Fibroblast of skin of left quadriceps (primary cell): ENCODE results near the gene GPER1.
"Not testable (repeated sequence)": the region's sequence is repeated elsewhere in the genome, so short reads cannot be mapped to it uniquely, and the experiment has no call there.

Experiments
- DNase-seq, 2 experiments: peaks; one replicate each; pipeline ENCODE4 v3.0.0-alpha.2; 2013; ENCODE audit warnings: low read depth in 2 of 2

Gene GPER1

DNA sequence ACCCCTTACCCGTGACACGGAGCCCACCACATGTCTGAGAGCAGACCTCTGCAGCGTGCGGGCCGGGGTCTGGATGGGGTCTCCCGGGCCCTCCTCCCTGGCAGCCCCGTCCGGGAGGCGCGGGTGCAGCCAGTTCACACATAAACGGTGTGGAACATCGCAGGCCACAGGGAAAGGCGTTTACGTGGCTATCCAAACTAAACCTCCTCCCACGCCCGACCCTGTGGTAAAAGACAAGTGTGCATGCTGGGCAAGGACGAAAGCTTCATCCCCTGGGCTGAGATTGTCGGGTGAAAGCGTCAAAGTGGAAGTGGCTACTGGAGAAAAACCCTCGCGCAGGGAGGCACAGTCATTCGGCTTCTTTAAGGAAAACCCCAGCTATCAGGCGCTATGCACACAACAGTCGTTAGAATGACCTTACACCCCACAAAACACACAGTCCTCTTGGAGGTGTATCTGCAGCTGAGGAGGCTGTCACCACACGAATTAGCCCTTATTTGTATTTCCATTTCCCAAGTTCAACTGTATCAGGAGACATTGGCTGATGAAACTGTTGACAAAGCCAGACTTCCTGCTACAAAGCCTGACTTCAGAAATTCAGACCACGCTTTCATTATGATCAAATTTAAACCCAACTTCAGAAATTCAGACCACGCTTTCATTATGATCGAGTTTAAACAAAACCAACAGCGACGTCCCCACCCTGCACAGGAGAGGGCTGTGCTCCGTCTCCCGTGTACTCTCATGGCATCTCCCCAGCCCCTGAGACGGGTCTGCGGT lies 15.3 kb downstream of the GPER1 start:
- DNase-seq = no peak

DNA sequence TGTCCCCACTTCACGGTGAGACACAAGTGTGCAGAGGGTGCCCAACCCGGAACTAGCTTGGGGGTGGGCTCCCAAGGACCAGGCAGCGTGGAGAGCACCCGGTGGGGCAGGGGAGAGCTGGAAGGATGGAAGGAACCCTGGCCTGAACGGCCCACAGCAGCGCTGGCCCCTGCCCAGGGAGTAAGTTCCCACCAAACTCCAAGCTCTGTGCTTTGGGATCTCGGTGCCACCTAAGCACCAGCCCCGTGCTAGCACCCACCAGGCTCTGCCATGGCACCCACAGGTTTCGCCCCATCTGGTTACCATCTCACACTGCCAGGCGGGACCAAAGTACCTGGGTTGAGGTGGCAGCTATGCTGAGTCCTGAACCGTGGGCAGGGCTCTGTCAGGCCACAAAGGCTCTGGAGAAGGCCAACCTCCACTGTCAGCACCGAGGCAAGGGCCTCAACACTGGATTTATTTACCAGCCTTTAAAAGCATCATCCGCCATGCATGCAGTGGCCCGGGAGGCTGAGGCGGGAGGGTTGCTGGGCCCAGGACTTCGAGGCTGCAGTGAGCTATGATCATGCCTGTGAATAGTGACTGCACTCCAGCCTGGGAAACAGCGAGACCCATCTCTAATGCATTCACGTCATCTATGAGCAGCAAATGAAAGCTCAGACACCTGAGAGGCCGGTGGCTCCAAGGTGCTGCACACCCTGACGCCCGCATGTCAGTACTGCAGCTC lies 16.0 kb downstream of the GPER1 start:
- DNase-seq = no peak

DNA sequence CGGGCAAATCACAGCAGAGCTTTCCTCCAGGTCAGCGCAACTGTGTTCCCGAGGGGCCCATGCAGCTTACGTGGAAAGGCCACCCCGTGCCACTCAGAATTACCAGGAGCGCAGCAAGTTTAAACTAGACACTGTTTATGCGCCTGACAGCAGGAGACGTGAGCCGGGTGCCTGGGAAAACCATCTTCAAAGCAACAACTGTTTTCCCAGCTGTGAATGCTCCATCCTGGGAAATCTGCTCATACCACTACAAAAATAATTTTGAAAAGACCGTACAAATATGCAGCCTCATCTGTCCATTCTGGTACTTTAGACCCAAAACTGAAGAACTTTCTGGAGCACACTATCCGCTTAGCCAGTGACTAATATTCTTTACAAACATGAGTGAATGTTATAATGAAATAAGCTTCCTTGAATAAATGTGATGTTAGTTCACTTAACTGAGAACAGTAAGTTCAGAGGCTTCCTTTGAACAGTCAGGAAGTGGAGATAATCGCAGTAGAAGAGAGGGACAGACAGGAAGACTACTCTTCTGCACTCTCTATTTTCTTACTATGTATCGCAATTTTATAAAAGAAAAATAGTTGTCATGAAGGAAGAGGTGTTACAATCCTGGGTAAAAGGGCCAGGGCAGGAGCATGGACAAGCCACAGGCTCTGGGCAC lies 16.7 kb downstream of the GPER1 start:
- DNase-seq = no peak

DNA sequence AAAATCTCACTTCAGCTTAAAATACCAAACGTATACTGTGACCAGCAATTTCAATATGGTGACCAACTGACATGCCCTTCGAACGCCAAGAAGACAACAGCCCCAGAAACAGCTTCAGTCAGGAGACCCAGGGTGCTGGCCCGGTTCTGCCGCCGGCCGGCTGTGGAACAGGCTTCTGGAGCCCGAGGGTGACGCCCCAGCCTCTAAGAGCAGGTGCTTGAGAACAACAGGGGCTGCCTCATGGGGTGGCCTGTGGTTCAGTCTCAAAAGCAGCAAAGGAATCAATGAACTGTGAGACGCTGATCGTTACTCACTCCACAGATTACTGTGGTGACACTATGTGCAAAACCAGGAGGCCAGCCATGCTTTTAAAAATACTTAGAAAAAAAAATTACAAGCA lies 17.3 kb downstream of the GPER1 start:
- no peak for DNase-seq

DNA sequence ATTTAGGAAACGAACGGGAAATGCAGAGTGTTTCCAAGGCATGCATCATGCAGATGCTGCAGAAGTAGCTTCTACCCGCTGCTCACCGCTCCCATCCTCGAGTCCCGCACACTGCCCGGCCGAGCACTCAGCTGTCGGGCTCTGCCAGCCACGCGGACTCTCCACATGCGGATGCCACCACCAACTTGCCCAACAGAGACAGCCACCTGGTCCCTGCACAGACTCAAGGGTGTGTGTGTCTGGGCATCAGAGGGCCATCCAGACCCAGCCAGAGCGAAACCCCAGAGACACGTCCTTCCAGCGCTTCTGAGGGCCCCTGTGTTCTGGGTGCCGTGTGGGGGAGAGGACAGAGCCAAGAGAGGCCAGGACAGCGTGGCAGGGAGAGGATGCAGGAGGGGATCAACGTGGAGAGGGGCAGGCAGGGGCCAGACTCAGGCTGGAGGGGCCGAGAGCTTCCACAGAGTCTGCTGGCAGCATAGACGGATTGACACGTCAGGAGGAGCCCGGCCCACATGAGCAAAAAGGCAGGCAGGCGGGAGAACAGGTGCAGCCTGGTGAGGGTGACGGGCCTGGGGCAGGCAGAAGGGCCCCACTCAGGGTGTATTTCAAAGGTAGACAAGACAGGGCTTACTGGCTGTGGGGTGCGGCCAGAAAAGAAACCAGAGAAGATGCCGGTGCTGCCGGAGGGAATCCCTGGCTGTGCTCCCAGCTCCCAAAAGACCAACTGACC lies 18.3 kb downstream of the GPER1 start:
- no peak for DNase-seq

DNA sequence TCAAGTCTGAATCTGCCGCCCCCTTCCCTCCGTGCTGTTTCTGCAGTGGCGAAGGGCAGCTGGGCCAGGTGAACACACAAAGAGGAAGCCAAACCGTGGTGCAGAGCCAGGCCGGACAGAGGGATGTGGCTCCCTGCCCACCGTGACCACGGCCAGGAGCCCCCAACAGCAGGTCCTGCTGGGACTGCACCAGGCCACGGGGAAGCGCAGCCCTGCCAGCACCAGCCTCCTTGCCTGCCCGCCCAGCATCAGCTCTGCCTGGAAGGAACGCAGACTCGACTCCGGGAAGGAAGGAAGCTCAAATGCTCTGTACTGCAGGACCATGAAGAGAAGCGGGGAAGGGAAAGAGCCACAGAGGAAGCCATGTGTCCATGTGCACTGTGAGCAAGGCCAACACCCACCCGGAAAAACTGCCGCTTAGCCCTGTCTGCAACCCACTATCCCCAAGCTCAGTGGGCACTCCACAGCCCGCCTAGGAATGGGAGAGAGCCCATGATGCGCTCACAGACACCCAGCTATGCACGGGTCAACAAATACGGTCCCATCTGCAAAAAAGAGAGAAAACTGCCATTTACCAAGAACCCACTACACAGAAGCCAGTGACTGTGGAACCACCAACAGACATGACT lies 19.0 kb downstream of the GPER1 start:
- DNase-seq = no peak

DNA sequence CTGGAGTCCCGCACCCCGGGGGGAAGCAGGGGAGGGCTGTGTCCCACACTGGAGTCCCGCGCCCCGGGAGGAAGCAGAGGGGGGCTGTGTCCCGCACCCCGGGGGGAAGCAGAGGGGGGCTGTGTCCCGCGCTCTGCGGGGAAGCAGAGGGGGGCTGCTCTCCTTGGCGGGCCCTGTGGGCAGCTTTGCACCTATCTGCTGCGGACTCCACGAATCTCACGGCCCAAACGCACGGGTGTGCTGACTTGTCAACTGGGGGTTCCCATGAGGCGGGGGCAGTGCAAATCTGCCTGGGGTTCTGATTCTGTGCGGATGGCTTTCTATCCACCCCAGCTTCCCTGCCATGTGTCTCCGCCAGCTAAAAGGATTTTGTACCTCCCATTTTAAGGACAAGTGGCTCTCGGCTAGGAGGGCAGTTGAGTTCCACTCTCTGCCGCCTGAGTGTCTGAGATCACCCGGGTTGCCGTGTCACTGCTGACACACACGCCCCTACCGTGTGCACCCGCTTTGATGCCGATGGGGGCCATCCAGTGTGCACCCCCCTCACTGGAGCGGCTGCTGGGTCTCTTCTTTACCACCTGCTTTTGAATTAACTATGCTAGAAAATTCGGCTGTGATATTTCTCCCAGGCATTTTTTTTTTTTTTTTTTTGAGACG lies 20.5 kb downstream of the GPER1 start:
- DNase-seq = no peak

DNA sequence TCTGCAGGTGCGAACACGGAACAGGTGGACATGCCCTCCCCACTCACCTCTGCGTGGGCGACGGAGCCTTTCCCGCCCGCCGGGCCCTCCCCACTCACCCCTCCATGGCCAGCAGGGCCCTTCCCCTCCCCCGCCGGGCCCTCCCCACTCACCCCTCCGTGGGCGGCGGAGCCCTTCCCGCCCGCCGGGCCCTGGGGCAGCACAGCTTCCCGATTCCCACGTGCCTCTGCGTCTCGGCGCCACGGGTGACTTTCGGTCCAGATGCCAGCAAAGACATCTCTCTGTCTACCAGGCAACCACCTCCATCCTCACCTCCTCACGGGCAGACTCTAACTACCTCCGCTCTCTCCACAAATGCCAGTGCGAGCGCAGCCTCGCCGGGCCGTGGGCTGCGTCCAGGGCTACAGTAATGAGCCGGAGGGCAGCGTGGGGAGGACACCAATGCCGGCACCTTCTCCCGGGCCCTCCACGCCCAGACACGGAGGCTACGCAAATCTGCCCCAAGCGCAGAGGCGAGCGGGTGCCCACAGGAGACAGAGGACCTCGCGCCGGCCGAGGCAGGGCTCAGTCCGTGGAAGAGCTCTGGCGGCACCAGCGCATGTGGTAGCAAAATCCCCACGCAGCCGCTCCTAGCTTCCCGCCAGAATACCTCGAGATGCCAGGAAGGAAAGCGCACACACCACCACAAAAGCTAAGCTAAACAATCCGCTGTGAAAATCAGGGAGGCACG lies 21.8 kb downstream of the GPER1 start:
- DNase-seq = no peak

DNA sequence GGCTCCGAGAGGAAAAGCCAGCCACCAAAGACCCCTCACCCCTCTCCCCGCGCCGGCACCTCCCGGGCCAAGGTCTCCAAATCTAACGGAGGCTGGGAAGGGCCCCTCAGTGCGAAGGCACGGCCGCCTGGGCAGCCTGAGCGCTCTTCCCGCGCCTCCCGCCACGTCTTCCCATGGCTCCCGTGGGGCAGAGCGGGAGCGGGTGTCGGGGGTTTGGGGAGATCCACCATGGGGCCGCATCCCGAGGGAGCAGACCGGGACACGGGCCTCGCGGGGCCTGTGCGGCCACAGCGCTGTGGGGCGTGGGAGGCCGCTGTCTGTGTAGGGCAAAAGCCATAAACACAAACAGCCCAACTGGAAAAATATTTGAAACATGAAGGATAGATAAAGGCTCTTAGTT lies 22.4 kb downstream of the GPER1 start:
- no peak for DNase-seq

DNA sequence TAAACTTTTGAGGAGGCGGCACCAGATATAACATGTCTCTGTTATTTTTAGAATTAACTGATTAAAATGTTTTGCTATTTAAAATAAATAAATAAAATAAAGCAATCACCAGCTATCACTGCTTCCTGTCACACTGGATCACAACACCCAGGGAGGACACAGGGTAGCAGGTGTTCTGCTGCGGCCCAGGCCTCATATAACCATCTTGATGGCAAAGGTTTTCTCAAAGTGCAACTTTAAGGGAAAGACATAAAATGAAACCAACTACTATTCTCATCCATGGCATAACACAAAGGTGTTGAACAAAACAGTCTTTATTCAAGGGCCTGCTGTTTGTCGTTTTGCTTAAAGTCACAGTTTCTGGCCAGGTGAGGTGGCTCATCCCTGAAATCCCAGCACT lies 23.2 kb downstream of the GPER1 start:
- DNase-seq = no peak

DNA sequence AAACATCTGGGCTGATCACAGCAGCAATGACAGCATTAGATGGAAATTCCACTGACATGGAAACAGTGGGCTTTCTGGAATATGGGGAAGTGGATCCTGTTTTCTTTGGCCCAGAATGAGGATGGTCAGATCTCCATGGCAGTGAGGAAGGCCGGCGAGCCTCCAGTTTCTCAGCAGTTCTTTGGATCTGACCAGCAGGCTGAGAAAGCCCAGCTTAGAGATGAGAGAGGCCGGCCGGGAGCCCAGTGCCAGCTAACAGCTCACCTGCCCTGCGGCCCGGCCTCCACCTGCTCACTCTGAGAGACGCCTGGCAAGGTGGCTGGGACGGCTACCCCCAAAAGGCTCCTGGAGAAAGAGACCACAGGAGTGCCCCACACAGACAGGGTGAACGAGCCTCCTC lies 24.2 kb downstream of the GPER1 start:
- DNase-seq = no peak

DNA sequence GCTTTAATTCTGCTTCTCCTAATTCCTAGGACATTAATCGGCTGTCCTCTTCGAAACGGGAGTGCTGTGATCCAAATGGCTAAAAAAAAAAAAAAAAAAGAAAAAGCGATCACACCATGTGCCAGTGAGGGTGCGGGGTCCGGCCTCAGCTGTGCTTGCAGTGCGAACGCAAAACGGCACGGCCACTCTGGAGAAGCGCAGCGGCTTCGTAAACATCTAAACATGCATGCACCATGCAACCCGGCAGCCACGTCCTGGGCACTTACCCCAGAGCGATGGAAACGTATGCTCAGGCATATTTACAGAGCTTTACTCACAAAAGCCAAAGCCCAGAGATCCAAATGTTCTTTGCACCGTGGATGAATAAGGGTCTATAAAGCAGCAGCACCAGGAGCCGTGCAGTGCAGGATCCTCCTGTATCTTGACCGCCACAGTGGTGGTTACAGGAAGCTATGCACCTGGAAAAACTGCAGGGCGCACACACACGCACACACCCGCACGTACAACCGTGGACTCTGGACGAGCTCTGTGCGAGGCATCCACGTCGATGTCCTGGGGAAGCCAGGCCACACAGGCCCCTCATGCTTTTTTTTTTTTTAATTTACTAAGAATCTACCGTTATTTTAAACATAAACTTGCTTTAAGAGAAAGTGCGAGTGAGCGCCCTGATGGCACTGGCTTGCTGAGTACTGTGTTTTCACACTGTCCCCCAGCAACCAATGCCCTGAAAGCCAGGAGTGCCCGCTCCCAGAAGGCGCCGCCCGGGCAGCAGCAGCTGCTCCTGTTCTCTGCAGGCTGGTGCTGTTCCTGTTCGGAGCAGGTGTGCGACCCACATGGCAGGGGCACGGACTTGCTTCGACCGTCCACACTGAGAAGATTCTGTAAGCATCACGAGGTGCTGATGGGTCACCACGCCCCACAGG lies 25.0 kb downstream of the GPER1 start:
- no peak for DNase-seq

DNA sequence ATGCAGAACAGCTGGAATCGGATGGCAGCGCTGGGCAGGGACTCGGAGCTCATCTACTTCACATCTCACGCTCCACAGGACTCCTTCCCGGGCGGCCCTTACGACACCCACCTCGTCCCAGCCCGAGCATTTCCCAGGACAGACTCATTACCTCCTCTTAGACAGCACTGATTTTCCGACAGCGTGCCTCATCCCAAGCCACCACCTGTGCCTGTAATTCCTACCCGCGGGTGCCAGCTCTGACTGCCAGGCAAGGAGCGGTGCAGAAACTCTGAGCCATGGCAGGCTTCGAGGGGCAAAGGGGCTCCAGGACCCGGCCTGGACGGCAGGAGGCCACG lies 25.6 kb downstream of the GPER1 start:
- no peak for DNase-seq

DNA sequence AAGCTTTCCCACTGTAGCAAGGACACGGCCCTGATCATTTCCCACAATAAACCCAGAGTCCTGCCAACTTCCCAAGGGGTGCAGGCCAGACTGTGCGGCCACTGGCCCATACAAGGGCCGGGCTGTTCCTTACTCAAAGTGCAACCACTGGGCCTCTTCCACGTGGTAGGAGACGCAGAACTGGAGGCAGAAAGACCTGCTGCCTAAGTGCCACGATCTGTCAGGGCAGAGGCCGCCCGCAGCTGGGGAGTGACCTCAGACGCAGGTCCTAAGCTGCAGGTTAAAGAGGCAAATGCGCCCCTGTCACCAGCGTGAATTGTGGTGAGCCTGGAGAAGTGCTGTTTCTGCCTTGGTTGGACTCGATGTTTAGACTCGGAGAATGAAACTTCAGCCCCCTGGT lies 26.2 kb downstream of the GPER1 start:
- DNase-seq = no peak

DNA sequence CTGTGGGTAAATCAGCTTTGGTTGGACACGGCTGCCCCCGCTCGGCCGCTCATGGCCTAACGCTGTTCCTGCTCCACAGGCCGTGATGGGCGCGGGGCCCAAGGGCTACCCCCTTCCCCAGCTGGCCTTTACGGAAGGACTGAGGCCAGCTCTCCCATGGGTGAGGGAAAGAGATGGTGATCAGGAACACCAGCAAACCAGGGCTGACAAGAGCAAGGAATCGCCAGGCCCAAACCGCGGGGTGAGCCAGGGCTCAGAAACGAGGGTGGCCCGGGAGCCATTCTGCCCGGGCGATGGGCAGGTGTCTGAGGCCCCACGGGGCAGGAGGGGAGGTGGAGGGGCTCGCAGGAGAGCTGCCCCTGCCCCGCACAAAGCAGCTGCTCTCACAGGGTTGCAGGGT lies 26.6 kb downstream of the GPER1 start:
- no peak for DNase-seq

DNA sequence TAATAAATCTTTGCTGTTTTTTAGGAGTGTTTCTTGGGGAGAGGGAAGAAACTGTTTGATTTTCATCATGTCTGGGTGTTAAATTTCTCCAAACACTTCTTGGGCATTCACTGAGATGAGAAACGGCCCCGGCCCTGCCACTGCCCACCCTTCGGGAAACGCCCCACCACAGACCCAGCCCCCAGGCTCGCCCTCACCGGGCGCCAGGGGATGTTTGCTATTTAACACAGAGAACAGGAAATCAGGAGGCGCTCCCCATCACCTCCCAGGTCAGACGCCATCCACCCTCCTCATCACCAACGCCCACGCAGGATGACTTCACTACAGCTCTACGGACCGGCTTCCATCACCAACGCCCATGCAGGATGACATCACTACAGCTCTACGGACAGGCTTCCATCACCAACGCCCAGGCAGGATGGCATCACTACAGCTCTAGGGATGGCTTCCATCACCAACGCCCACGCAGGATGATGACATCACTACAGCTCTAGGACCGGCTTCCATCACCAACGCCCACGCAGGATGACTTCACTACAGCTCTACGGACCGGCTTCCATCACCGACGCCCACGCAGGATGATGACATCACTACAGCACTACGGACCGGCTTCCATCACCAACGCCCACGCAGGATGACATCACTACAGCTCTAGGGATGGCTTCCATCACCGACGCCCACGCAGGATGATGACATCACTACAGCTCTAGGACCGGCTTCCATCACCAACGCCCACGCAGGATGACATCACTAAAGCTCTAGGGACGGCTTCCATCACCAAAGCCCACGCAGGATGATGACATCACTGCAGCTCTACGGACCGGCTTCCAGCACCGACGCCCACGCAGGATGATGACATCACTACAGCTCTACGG lies 27.5 kb downstream of the GPER1 start:
- not testable (repeated sequence) for DNase-seq

DNA sequence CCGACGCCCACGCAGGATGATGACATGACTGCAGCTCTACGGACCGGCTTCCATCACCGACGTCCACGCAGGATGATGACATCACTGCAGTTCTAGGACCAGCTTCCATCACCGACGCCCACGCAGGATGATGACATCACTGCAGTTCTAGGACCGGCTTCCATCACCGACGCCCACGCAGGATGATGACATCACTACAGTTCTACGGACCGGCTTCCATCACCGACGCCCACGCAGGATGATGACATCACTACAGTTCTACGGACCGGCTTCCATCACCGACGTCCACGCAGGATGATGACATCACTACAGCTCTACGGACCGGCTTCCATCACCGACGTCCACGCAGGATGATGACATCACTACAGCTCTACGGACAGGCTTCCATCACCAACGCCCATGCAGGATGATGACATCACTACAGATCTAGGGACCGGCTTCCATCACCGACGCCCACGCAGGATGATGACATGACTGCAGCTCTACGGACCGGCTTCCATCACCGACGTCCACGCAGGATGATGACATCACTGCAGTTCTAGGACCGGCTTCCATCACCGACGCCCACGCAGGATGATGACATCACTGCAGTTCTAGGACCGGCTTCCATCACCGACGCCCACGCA lies 28.6 kb downstream of the GPER1 start:
- not testable (repeated sequence) for DNase-seq

DNA sequence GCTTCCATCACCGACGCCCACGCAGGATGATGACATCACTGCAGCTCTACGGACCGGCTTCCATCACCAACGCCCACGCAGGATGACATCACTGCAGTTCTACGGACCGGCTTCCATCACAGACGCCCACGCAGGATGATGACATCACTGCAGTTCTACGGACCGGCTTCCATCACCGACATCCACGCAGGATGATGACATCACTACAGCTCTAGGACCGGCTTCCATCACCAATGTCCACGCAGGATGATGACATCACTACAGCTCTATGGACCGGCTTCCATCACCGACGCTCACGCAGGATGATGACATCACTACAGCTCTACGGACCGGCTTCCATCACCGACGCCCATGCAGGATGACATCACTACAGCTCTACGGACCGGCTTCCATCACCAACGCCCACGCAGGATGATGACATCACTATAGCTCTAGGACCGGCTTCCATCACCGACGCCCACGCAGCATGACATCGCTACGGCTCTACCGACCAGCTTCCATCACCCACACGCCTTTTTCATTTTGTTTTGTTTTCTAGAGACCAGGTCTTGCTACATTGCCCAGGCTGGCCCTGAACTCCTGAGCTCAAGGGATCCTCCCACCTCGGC lies 29.5 kb downstream of the GPER1 start:
- DNase-seq = no peak
